Bronchial epithelial cell (primary cell): Measurements from ENCODE around the gene NEDD4. TPM values are rescaled to one million over a fixed set of nuclear protein-coding genes. Genes with fewer than 3 reads are reported as not detected.
A peak's percentile ranks its signal among the peaks of the same experiment; 100 is the strongest.

Source experiments
- DNase-seq: peaks from one replicate; pipeline ENCODE4 v3.0.0-alpha.2; 2010; ENCODE audit warnings: low read depth
- FAIRE-seq: peaks from 2 replicates; lab custom pipeline; 2011; peaks lifted over from hg19 to GRCh38; lab: Jason Lieb, UNC
- H3K27me3 ChIP-seq: 2 replicates; pipeline ENCODE4 v1.5.1; 2011; ENCODE audit warnings: low read length; ENCODE audit not compliant: control insufficient read depth, insufficient read depth
- H3K36me3 ChIP-seq: 2 replicates; pipeline ENCODE4 v1.5.1; 2011; ENCODE audit warnings: low read length; ENCODE audit not compliant: control insufficient read depth, insufficient read depth
- H3K4me3 ChIP-seq: 2 replicates; pipeline ENCODE4 v1.5.1; 2011; ENCODE audit warnings: mild to moderate bottlenecking, low read depth, low read length, control low read depth
- CTCF ChIP-seq: IDR thresholded peaks from 2 replicates; pipeline ENCODE4 v1.5.1; 2011; ENCODE audit warnings: mild to moderate bottlenecking, moderate library complexity, low read length, control low read depth, inconsistent platforms; ENCODE audit not compliant: insufficient read depth, severe bottlenecking
- total RNA-seq: library from RNA; depleted of rRNA; stranded (reverse); fragments of >200 nt; gene quantifications from 2 replicates; pipeline ENCODE4 v1.2.1, GENCODE V29; 2014

The NEDD4 gene
- total RNA-seq, 1 donor from 2014 or later, result 37.1 TPM

- H3K36me3 ChIP-seq, result no peaks in the 10 kb centered on the region
- DNase-seq (peak; percentile 87), FAIRE-seq (peak; percentile 83)
- H3K27me3 ChIP-seq, result no peaks in the 10 kb centered on the region
- peak; percentile 79 for TF ChIP-seq CTCF
- H3K4me3 ChIP-seq, result no peak overlapping the region
Measured at GRCh38 chr15:55897560-55898336, 95.7 kb downstream of the NEDD4 start.

- FAIRE-seq (no peak), DNase-seq (no peak)
- H3K4me3 ChIP-seq, result no peak overlapping the region
- no peaks in the 10 kb centered on the region for H3K36me3 ChIP-seq
- H3K27me3 ChIP-seq, result no peaks in the 10 kb centered on the region
- no peak for TF ChIP-seq CTCF
Measured at GRCh38 chr15:55894399-55894965, 98.9 kb downstream of the NEDD4 start.

GRCh38 chr15:55893852-55894251 is 99.6 kb downstream of the NEDD4 start:
- no peak overlapping the region for H3K4me3 ChIP-seq
- DNase-seq (no peak), FAIRE-seq (no peak)
- no peaks in the 10 kb centered on the region for H3K27me3 ChIP-seq
- TF ChIP-seq CTCF, result no peak
- H3K36me3 ChIP-seq, result no peaks in the 10 kb centered on the region

- H3K27me3 ChIP-seq, result no peaks in the 10 kb centered on the region
- no peak overlapping the region for H3K4me3 ChIP-seq
- DNase-seq (no peak), FAIRE-seq (no peak)
- no peak for TF ChIP-seq CTCF
- H3K36me3 ChIP-seq, result no peaks in the 10 kb centered on the region
Measured at GRCh38 chr15:55891196-55891595, 102.2 kb downstream of the NEDD4 start.

- H3K4me3 ChIP-seq, result no peak overlapping the region
- H3K27me3 ChIP-seq, result no peaks in the 10 kb centered on the region
- no peak for DNase-seq
- no peak for FAIRE-seq
- TF ChIP-seq CTCF, result no peak
- H3K36me3 ChIP-seq, result no peaks in the 10 kb centered on the region
Measured at GRCh38 chr15:55884223-55884622, 109.2 kb downstream of the NEDD4 start.

- DNase-seq (no peak), FAIRE-seq (no peak)
- Histone ChIP-seq H3K36me3 (no peaks in the 10 kb centered on the region), H3K4me3 (no peak overlapping the region), H3K27me3 (no peaks in the 10 kb centered on the region)
- no peak for TF ChIP-seq CTCF
Measured at GRCh38 chr15:55879181-55879580, 114.2 kb downstream of the NEDD4 start.
